ENCODE data around the gene TRAF3IP1.
"Not testable (repeated sequence)": the region's sequence is repeated elsewhere in the genome, so short reads cannot be mapped to it uniquely, and the experiment has no call there.

The TRAF3IP1 gene

GRCh38 chr2:238359403-238359802 lies 39.1 kb downstream of the TRAF3IP1 start:
- no peak overlapping the region for H3K4me3 ChIP-seq (ENCODE audit: low read depth, low read length)
- no peak for TF ChIP-seq CTCF (IDR thresholded peaks at IDR 0.05; ENCODE audit: borderline replicate concordance, insufficient read depth, low read depth, low read length)

GRCh38 chr2:238361877-238362276 lies 41.6 kb downstream of the TRAF3IP1 start:
- no peak for TF ChIP-seq CTCF (IDR thresholded peaks at IDR 0.05; ENCODE audit: borderline replicate concordance, insufficient read depth, low read depth, low read length)
- H3K4me3 ChIP-seq (ENCODE audit: low read depth, low read length), result no peak overlapping the region

- H3K4me3 ChIP-seq (ENCODE audit: low read depth, low read length), result no peak overlapping the region
- no peak for TF ChIP-seq CTCF (IDR thresholded peaks at IDR 0.05; ENCODE audit: borderline replicate concordance, insufficient read depth, low read depth, low read length)
Observed at GRCh38 chr2:238362626-238363025, 42.3 kb downstream of the TRAF3IP1 start.

GRCh38 chr2:238369591-238370040 lies 49.3 kb downstream of the TRAF3IP1 start:
- no peak for TF ChIP-seq CTCF (IDR thresholded peaks at IDR 0.05; ENCODE audit: borderline replicate concordance, insufficient read depth, low read depth, low read length)
- no peak overlapping the region for H3K4me3 ChIP-seq (ENCODE audit: low read depth, low read length)

GRCh38 chr2:238370094-238370822 lies 49.9 kb downstream of the TRAF3IP1 start:
- no peak overlapping the region for H3K4me3 ChIP-seq (ENCODE audit: low read depth, low read length)
- no peak for TF ChIP-seq CTCF (IDR thresholded peaks at IDR 0.05; ENCODE audit: borderline replicate concordance, insufficient read depth, low read depth, low read length)

GRCh38 chr2:238370823-238371372 lies 50.6 kb downstream of the TRAF3IP1 start:
- no peak overlapping the region for H3K4me3 ChIP-seq (ENCODE audit: low read depth, low read length)
- TF ChIP-seq CTCF (IDR thresholded peaks at IDR 0.05; ENCODE audit: borderline replicate concordance, insufficient read depth, low read depth, low read length), result peak; percentile 59; the same call in 1 of the 2 replicates

- H3K4me3 ChIP-seq (ENCODE audit: low read depth, low read length), result not testable (repeated sequence)
Observed at GRCh38 chr2:238372277-238372676, 52.0 kb downstream of the TRAF3IP1 start.

Data from GM12875 (cell line).